CD4-positive, CD25-positive, alpha-beta regulatory T cell (primary cell): Measurements from ENCODE around the gene MTMR3. TPM values are rescaled to one million over a fixed set of nuclear protein-coding genes. Genes with fewer than 3 reads are reported as not detected.

Experiments
- ATAC-seq, 2 donors: fragments of 150-1000 bp; cut with Tn5 transposase; one replicate each; pipeline ENCODE4 v1.10.0; 2021; ENCODE audit warnings: low read depth in 2 of 2, moderate number of reproducible peaks in 2 of 2, moderate library complexity in 1 of 2
- DNase-seq, 3 donors: peaks; one replicate each; pipeline versions ENCODE4 v3.0.0 to v3.0.0-alpha.2; 2012 to 2022; ENCODE audit warnings: mixed read lengths in 1 of 3
- H3K27ac ChIP-seq: one replicate; pipeline ENCODE4 v1.7.0; 2013; ENCODE audit warnings: mild to moderate bottlenecking, low read length; ENCODE audit not compliant: insufficient read depth, poor library complexity, severe bottlenecking
- H3K27me3 ChIP-seq: one replicate; pipeline ENCODE4 v1.7.0; 2013; ENCODE audit warnings: low read length; ENCODE audit not compliant: control insufficient read depth, insufficient read depth
- H3K36me3 ChIP-seq: one replicate; pipeline ENCODE4 v1.7.0; 2013; ENCODE audit warnings: mild to moderate bottlenecking, low read length, moderate library complexity; ENCODE audit not compliant: control insufficient read depth, insufficient read depth
- H3K4me1 ChIP-seq: 2 replicates; pipeline ENCODE4 v1.7.0; 2013; ENCODE audit warnings: mild to moderate bottlenecking, low read length; ENCODE audit not compliant: insufficient read depth, control insufficient read depth, poor library complexity, severe bottlenecking
- H3K4me3 ChIP-seq: one replicate; pipeline ENCODE4 v1.7.0; 2013; ENCODE audit warnings: low read depth, mild to moderate bottlenecking, low read length, moderate library complexity
- H3K9me3 ChIP-seq, 2 experiments: 1 replicate in 1 of 2; 2 replicates in 1 of 2; pipeline ENCODE4 v1.7.0; 2013; ENCODE audit warnings: low read length in 2 of 2, mild to moderate bottlenecking in 1 of 2, moderate library complexity in 1 of 2; ENCODE audit not compliant: control insufficient read depth in 2 of 2
- H3K27ac Mint-ChIP-seq, 3 donors: one replicate each; pipeline ENCODE4 v1.8.0; 2020 to 2022; ENCODE audit warnings: mild to moderate bottlenecking in 3 of 3, mixed read lengths in 3 of 3, moderate library complexity in 2 of 3
- H3K27me3 Mint-ChIP-seq: one replicate; pipeline ENCODE4 v1.8.0; 2022; ENCODE audit warnings: mild to moderate bottlenecking, mixed read lengths
- H3K36me3 Mint-ChIP-seq: one replicate; pipeline ENCODE4 v1.8.0; 2020; ENCODE audit warnings: mixed read lengths
- H3K4me1 Mint-ChIP-seq, 4 donors: one replicate each; pipeline ENCODE4 v1.8.0; 2020 to 2022; ENCODE audit warnings: mixed read lengths in 4 of 4, mild to moderate bottlenecking in 1 of 4
- H3K4me3 Mint-ChIP-seq, 4 donors: one replicate each; pipeline ENCODE4 v1.8.0; 2020 to 2022; ENCODE audit warnings: mild to moderate bottlenecking in 4 of 4, mixed read lengths in 4 of 4, moderate library complexity in 3 of 4
- H3K9me3 Mint-ChIP-seq, 7 donors: one replicate each; pipeline ENCODE4 v1.8.0; 2020 to 2022; ENCODE audit warnings: mixed read lengths in 7 of 7, mild to moderate bottlenecking in 3 of 7, moderate library complexity in 2 of 7
- polyA plus RNA-seq, 4 donors: library from polyadenylated mRNA; unstranded; fragments of 300-500 nt; fragmentation: Illumina TruSeq; gene quantifications; one replicate each; pipeline ENCODE4 v1.2.3, GENCODE V29; 2021
- total RNA-seq: library from RNA; stranded (reverse); gene quantifications from one replicate; pipeline ENCODE4 v1.2.3, GENCODE V29; 2022

MTMR3 gene
- total and polyA plus RNA-seq, 5 donors from 2014 or later: 14.3 to 64.4 (median 19.1) TPM

GRCh38 chr22:30062950-30063349 lies 180.0 kb downstream of the MTMR3 start:
- Histone ChIP-seq H3K27me3 (peaks cover 11% of the 10 kb centered on the region), H3K27ac (no peak overlapping the region), H3K4me3 (no peak overlapping the region), H3K9me3 (peaks cover 10 to 16% of the 10 kb centered on the region in 2 experiments), H3K36me3 (no peaks in the 10 kb centered on the region), H3K4me1 (no peaks in the 10 kb centered on the region)
- Mint-ChIP-seq H3K9me3 (peaks cover 0 to 25% (median 6%) of the 10 kb centered on the region in 7 donors), H3K4me1 (peaks cover 0 to 5% (median 0%) of the 10 kb centered on the region in 4 donors), H3K27me3 (peaks cover 36% of the 10 kb centered on the region), H3K36me3 (peaks cover 4% of the 10 kb centered on the region), H3K27ac (no peak overlapping the region), H3K4me3 (no peak overlapping the region)
- DNase-seq (no peak), ATAC-seq (no peak)

GRCh38 chr22:30064172-30064571 lies 181.2 kb downstream of the MTMR3 start:
- Mint-ChIP-seq H3K27me3 (peaks cover 29% of the 10 kb centered on the region), H3K27ac (no peak overlapping the region), H3K36me3 (peaks cover 4% of the 10 kb centered on the region), H3K4me1 (no peaks in the 10 kb centered on the region), H3K9me3 (peaks cover 0 to 23% (median 6%) of the 10 kb centered on the region in 7 donors), H3K4me3 (no peak overlapping the region)
- H3K27me3 ChIP-seq: peaks cover 11% of the 10 kb centered on the region
- H3K9me3 ChIP-seq: peaks cover 10 to 16% of the 10 kb centered on the region in 2 experiments
- no peak for ATAC-seq
- no peak overlapping the region for H3K4me3 ChIP-seq
- no peak overlapping the region for H3K27ac ChIP-seq
- H3K36me3 ChIP-seq: no peaks in the 10 kb centered on the region
- no peaks in the 10 kb centered on the region for H3K4me1 ChIP-seq
- DNase-seq: no peak

GRCh38 chr22:30073743-30074142 lies 190.8 kb downstream of the MTMR3 start:
- no peak for ATAC-seq
- H3K4me3 Mint-ChIP-seq: no peak overlapping the region
- no peaks in the 10 kb centered on the region for H3K36me3 Mint-ChIP-seq

GRCh38 chr22:30074147-30074546 lies 191.2 kb downstream of the MTMR3 start:
- peaks cover 0 to 2% (median 0%) of the 10 kb centered on the region in 7 donors for H3K9me3 Mint-ChIP-seq
- no peak overlapping the region for H3K27ac ChIP-seq

More at GRCh38 chr22:30073743-30074142, 190.8 kb downstream of the MTMR3 start:
- no peaks in the 10 kb centered on the region for H3K9me3 ChIP-seq
- H3K4me1 ChIP-seq: peaks cover 3% of the 10 kb centered on the region
- DNase-seq: no peak
- H3K4me3 ChIP-seq: no peak overlapping the region
- H3K27me3 Mint-ChIP-seq: peaks cover 11% of the 10 kb centered on the region
- no peaks in the 10 kb centered on the region for H3K36me3 ChIP-seq
- H3K27me3 ChIP-seq: no peaks in the 10 kb centered on the region
- no peak overlapping the region for H3K27ac ChIP-seq
- peaks cover 0 to 2% (median 0%) of the 10 kb centered on the region in 7 donors for H3K9me3 Mint-ChIP-seq
- no peak overlapping the region for H3K27ac Mint-ChIP-seq
- H3K4me1 Mint-ChIP-seq: peaks cover under 1 to 13% (median 6%) of the 10 kb centered on the region in 4 donors

GRCh38 chr22:30074994-30075393 lies 192.0 kb downstream of the MTMR3 start:
- Histone ChIP-seq H3K4me3 (no peak overlapping the region), H3K27me3 (no peaks in the 10 kb centered on the region), H3K4me1 (peaks cover 8% of the 10 kb centered on the region), H3K27ac (no peak overlapping the region), H3K36me3 (no peaks in the 10 kb centered on the region), H3K9me3 (no peaks in the 10 kb centered on the region)
- peaks cover 0 to 2% (median 0%) of the 10 kb centered on the region in 7 donors for H3K9me3 Mint-ChIP-seq
- DNase-seq: no peak
- H3K27ac Mint-ChIP-seq: no peak overlapping the region
- H3K36me3 Mint-ChIP-seq: no peaks in the 10 kb centered on the region
- peaks cover 5 to 20% (median 11%) of the 10 kb centered on the region in 4 donors for H3K4me1 Mint-ChIP-seq
- H3K4me3 Mint-ChIP-seq: no peak overlapping the region
- no peak for ATAC-seq
- H3K27me3 Mint-ChIP-seq: peaks cover 11% of the 10 kb centered on the region

More at GRCh38 chr22:30074147-30074546, 191.2 kb downstream of the MTMR3 start:
- Mint-ChIP-seq H3K4me1 (peaks cover 4 to 18% (median 10%) of the 10 kb centered on the region in 4 donors), H3K36me3 (no peaks in the 10 kb centered on the region), H3K27me3 (peaks cover 11% of the 10 kb centered on the region), H3K27ac (no peak overlapping the region), H3K4me3 (no peak overlapping the region)
- DNase-seq: no peak
- ATAC-seq: no peak
- Histone ChIP-seq H3K27me3 (no peaks in the 10 kb centered on the region), H3K4me3 (no peak overlapping the region), H3K4me1 (peaks cover 8% of the 10 kb centered on the region), H3K36me3 (no peaks in the 10 kb centered on the region), H3K9me3 (no peaks in the 10 kb centered on the region)

GRCh38 chr22:30077279-30077880 lies 194.4 kb downstream of the MTMR3 start:
- Histone ChIP-seq H3K27ac (no peak overlapping the region), H3K4me3 (no peak overlapping the region), H3K36me3 (no peaks in the 10 kb centered on the region), H3K9me3 (no peaks in the 10 kb centered on the region), H3K27me3 (no peaks in the 10 kb centered on the region), H3K4me1 (peaks cover 8% of the 10 kb centered on the region)
- ATAC-seq: no peak
- H3K9me3 Mint-ChIP-seq: peaks cover 0 to 2% (median 0%) of the 10 kb centered on the region in 7 donors
- H3K36me3 Mint-ChIP-seq: no peaks in the 10 kb centered on the region
- DNase-seq: no peak
- H3K27ac Mint-ChIP-seq: peak overlapping the region in 2 of 3 donors; percentile 59 to 91
- H3K27me3 Mint-ChIP-seq: peaks cover 2% of the 10 kb centered on the region
- H3K4me1 Mint-ChIP-seq: peaks cover 5 to 20% (median 13%) of the 10 kb centered on the region in 4 donors
- no peak overlapping the region for H3K4me3 Mint-ChIP-seq

- Histone ChIP-seq H3K36me3 (no peaks in the 10 kb centered on the region), H3K27ac (peak overlapping the region; percentile 50), H3K4me1 (peaks cover 8% of the 10 kb centered on the region), H3K9me3 (no peaks in the 10 kb centered on the region), H3K27me3 (no peaks in the 10 kb centered on the region), H3K4me3 (peak overlapping the region; percentile 60)
- peak in 2 of 3 donors; percentile 38 to 73 for DNase-seq
- peaks cover 0 to 2% (median 0%) of the 10 kb centered on the region in 7 donors for H3K9me3 Mint-ChIP-seq
- H3K4me1 Mint-ChIP-seq: peaks cover 5 to 20% (median 13%) of the 10 kb centered on the region in 4 donors
- H3K36me3 Mint-ChIP-seq: no peaks in the 10 kb centered on the region
- H3K27ac Mint-ChIP-seq: peak overlapping the region; percentile 59 to 93 (median 93)
- peak; percentile 81 to 83 for ATAC-seq
- H3K4me3 Mint-ChIP-seq: peak overlapping the region; percentile 11 to 89 (median 74)
- no peaks in the 10 kb centered on the region for H3K27me3 Mint-ChIP-seq
Observed at GRCh38 chr22:30078320-30079311, 195.6 kb downstream of the MTMR3 start.
